ENCODE measurements around the gene SOSTDC1.
"Not testable (repeated sequence)": the region's sequence is repeated elsewhere in the genome, so short reads cannot be mapped to it uniquely, and the experiment has no call there.

The SOSTDC1 gene

DNA sequence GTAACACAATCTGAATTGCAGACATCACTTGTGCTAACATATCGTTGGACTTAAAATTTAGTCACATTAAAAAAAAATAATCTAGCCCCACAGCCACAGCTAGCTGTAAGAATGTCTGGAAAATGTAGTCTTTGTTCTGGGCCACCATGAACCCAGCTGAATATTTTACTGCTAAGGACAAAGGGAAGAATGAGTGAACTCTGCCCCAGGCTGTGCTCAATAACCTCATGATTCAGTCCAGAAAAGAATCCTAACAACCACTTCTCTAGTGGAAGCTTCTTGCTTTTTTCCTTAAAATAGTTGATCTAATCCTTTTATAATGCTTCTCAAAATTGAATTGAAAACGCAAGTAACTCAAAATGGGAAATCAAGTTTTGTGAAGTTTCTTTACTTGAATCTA is 25.6 kb upstream of the SOSTDC1 start:
- in situ Hi-C loops (cut with MboI; ENCODE audit: low sequenced_read_pairs): no loop called here
- Histone ChIP-seq H3K4me1 (peaks cover 39% of the 10 kb centered on the region), H3K9me3 (no peaks in the 10 kb centered on the region), H3K4me3 (no peak overlapping the region), H3K36me3 (replicated peaks) (no peaks in the 10 kb centered on the region), H3K27me3 (ENCODE audit: low read depth) (no peaks in the 10 kb centered on the region)
- DNase-seq (ENCODE audit: low spot score in 2 of 2): peak; percentile 68 to 93

DNA sequence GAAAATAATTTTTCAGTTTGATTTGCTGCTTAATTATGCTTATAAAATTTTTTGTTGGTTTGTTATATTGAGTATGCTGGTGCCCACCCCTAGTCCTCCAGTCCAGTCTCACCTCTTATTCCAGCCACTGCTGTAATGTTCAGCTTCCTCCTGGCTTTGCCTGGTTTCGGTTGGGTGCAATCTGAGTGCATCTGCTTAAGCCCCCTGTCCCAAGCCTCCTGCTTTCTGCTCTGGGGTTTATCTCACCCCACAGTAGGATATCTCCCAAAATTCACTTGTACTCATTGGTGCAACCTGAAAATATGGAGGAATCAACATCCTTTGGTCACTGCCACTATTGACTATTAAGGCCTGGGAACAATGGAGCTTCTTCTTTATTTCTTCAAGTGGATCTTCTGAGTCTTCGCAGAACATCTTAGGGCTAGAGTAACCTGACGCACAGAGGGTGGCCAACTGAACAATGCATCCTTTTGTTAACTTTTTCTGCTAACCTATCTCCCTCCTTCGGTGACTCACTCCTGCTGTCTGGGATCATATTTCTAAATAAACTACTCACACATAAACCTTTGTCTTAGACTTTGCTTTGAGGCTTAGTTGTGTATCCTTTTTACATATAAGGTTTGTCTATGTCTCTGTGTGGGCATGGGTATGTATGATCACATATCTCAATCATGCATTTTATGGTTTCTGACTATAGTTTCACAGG is 19.1 kb upstream of the SOSTDC1 start:
- DNase-seq (ENCODE audit: low spot score in 2 of 2): no peak
- Histone ChIP-seq H3K27me3 (ENCODE audit: low read depth) (no peaks in the 10 kb centered on the region), H3K4me3 (no peak overlapping the region), H3K36me3 (replicated peaks) (no peaks in the 10 kb centered on the region), H3K4me1 (peaks cover 6% of the 10 kb centered on the region), H3K9me3 (no peaks in the 10 kb centered on the region)
- in situ Hi-C loops (cut with MboI; ENCODE audit: low sequenced_read_pairs): no loop called here

DNA sequence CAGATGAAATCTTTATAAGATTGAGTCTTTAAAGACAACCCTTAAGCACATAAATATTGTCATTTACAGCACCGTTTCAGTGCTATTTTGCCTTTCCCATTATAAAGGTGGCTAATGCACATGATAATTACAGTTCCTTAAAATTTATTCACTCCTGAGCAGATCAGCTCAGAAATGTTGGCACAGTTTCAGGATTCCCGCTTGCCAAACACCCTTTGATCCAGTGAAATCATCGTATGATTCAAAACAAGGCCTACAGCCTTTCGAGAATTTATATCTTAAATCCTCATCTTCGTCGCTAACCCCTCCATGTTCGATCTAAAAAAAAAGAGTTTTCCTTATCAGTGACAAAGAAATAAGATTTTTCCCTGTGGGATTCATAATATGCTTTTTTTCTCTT is 14.1 kb upstream of the SOSTDC1 start:
- Histone ChIP-seq H3K4me1 (no peaks in the 10 kb centered on the region; the same call in none of the 2 replicates), H3K36me3 (replicated peaks) (no peaks in the 10 kb centered on the region), H3K27me3 (ENCODE audit: low read depth) (no peaks in the 10 kb centered on the region), H3K9me3 (no peaks in the 10 kb centered on the region), H3K4me3 (no peak overlapping the region)
- in situ Hi-C loops (cut with MboI; ENCODE audit: low sequenced_read_pairs): no loop called here
- DNase-seq (ENCODE audit: low spot score in 2 of 2): no peak

DNA sequence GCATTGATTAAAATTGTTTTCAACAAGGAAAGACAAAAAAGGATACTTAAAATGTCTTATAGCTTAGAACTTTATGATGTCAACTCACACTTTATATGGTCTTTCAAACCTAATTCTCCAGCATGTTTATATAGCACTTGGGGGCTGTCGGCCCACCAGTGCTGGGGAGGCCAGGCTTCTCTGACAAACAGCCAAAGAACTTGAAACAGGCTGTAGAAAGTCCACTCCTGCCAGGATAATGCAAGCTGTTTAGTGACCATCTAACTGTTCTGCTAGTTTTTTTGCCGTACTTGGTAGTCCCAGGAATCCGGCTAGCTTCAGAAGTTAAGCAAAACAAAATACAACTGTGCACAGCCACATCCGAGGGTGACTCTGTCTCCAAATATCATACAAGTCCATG is 13.6 kb upstream of the SOSTDC1 start:
- H3K4me3 ChIP-seq: no peak overlapping the region
- H3K9me3 ChIP-seq: no peaks in the 10 kb centered on the region
- no peaks in the 10 kb centered on the region; the same call in none of the 2 replicates for H3K4me1 ChIP-seq
- no peaks in the 10 kb centered on the region for H3K36me3 ChIP-seq (replicated peaks)
- no peaks in the 10 kb centered on the region for H3K27me3 ChIP-seq (ENCODE audit: low read depth)
- DNase-seq (ENCODE audit: low spot score in 2 of 2): no peak
- in situ Hi-C loops (cut with MboI; ENCODE audit: low sequenced_read_pairs): no loop called here

DNA sequence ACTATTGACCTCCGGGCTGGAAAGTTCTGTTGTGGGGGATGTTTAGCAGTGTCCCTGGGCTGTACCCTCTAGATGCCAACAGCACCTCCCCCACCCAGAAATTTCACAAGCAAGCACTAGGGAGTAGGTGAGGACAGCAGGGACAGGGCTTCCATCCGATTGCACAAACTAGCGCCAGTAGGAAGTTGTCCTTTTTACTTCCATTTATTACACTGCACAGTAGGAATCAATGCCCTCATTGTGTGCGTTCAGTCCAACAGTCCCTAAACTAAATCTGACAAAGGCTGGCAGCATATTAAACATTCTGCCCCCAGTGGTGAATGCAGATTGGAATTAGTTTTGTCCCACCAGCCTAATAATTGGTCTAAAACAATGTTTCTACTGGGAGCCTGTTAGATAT is 6.4 kb upstream of the SOSTDC1 start:
- DNase-seq (ENCODE audit: low spot score in 2 of 2): no peak
- Histone ChIP-seq H3K36me3 (replicated peaks) (no peaks in the 10 kb centered on the region), H3K4me3 (no peak overlapping the region), H3K4me1 (no peaks in the 10 kb centered on the region; the same call in 1 of the 2 replicates), H3K27me3 (ENCODE audit: low read depth) (no peaks in the 10 kb centered on the region), H3K9me3 (no peaks in the 10 kb centered on the region)
- in situ Hi-C loops (cut with MboI; ENCODE audit: low sequenced_read_pairs): no loop called here

GRCh38 chr7:16463949-16464715 is 1.4 kb downstream of the SOSTDC1 start:
- H3K4me3 ChIP-seq: no peak overlapping the region
- H3K9me3 ChIP-seq: no peaks in the 10 kb centered on the region
- no peaks in the 10 kb centered on the region for H3K27me3 ChIP-seq (ENCODE audit: low read depth)
- no peaks in the 10 kb centered on the region for H3K36me3 ChIP-seq (replicated peaks)
- H3K4me1 ChIP-seq: peaks cover 18% of the 10 kb centered on the region
- in situ Hi-C loops (cut with MboI; ENCODE audit: low sequenced_read_pairs): no loop called here
- no peak for DNase-seq (ENCODE audit: low spot score in 2 of 2)

DNA sequence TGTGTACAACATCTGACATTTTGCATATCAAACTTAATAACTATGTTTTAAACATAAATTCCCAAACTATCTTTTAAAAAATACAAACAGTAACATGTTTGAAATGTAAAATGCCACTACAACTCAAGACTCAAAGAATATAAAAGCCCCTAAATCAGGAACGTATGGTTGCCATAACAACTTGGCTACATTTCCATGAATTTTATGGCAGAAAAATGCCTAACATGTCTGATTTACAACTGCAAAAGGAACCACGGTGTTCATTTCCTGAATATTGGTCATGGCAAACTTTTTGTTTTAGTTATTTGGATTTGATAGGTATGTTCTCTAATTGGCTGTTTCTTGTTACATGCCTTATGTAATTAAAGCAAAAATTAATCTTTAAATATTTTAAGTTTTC is 2.0 kb downstream of the SOSTDC1 start:
- Histone ChIP-seq H3K4me3 (no peak overlapping the region), H3K9me3 (no peaks in the 10 kb centered on the region), H3K27me3 (ENCODE audit: low read depth) (no peaks in the 10 kb centered on the region), H3K4me1 (peaks cover 18% of the 10 kb centered on the region), H3K36me3 (replicated peaks) (no peaks in the 10 kb centered on the region)
- DNase-seq (ENCODE audit: low spot score in 2 of 2): no peak
- in situ Hi-C loops (cut with MboI; ENCODE audit: low sequenced_read_pairs): no loop called here

DNA sequence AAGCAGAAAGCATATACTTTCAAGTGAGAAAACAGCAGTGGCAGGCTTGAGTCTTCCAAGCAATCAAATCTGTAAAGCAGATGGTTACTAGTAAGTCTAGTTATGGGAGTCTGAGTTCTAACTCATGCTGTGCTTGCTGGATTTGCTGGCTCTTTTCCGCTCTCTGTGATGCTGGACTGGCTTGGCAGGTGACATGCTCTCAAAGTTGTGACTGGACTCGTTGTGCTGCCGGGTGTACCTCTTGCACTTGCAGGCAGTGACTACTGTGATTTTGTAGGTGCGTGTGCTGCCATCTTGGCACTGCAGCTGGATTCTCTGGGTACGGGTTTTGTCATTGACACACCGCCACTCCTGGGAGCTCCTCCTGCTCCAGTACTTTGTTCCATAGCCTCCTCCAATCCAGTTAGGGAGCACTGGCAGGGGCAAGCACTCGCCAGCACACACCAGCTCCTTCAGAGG is 3.1 kb downstream of the SOSTDC1 start:
- no peak overlapping the region for H3K4me3 ChIP-seq
- no peaks in the 10 kb centered on the region for H3K9me3 ChIP-seq
- H3K27me3 ChIP-seq (ENCODE audit: low read depth): no peaks in the 10 kb centered on the region
- DNase-seq (ENCODE audit: low spot score in 2 of 2): no peak
- in situ Hi-C loops (cut with MboI; ENCODE audit: low sequenced_read_pairs): no loop called here
- peaks cover 18% of the 10 kb centered on the region for H3K4me1 ChIP-seq
- H3K36me3 ChIP-seq (replicated peaks): no peaks in the 10 kb centered on the region

GRCh38 chr7:16460789-16461493 is 4.6 kb downstream of the SOSTDC1 start:
- peaks cover 14% of the 10 kb centered on the region for H3K4me1 ChIP-seq
- H3K4me3 ChIP-seq: no peak overlapping the region
- H3K36me3 ChIP-seq (replicated peaks): no peaks in the 10 kb centered on the region
- H3K27me3 ChIP-seq (ENCODE audit: low read depth): no peaks in the 10 kb centered on the region
- DNase-seq (ENCODE audit: low spot score in 2 of 2): no peak
- H3K9me3 ChIP-seq: no peaks in the 10 kb centered on the region
- in situ Hi-C loops (cut with MboI; ENCODE audit: low sequenced_read_pairs): no loop called here

GRCh38 chr7:16456303-16456702 is 9.2 kb downstream of the SOSTDC1 start:
- H3K27me3 ChIP-seq (ENCODE audit: low read depth); H3K4me3 ChIP-seq; in situ Hi-C loops (cut with MboI; ENCODE audit: low sequenced_read_pairs); DNase-seq (ENCODE audit: low spot score in 2 of 2); H3K36me3 ChIP-seq (replicated peaks); H3K4me1 ChIP-seq; H3K9me3 ChIP-seq: not testable (repeated sequence)

DNA sequence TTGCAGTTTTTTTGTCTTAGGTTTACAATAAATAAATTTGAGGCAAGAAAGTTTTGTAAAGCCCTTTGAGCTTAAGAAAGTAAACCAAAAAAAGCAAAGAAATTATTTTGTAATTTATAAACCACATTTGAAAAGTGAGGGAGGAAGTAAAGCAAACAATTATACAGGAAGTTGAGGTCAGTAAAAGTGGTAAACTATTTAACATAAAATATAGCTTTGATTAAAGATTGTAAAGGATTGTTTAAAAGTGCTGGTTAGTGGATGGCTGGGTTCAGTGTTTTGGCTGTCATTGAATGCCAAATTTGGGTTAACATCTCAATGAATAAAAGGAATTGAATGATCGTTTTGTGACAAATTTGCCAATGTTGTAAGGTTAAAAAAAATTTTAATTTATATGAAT is 9.9 kb downstream of the SOSTDC1 start:
- H3K4me1 ChIP-seq: no peaks in the 10 kb centered on the region
- H3K4me3 ChIP-seq: no peak overlapping the region
- no peaks in the 10 kb centered on the region for H3K9me3 ChIP-seq
- DNase-seq (ENCODE audit: low spot score in 2 of 2): no peak
- no peaks in the 10 kb centered on the region for H3K27me3 ChIP-seq (ENCODE audit: low read depth)
- in situ Hi-C loops (cut with MboI; ENCODE audit: low sequenced_read_pairs): no loop called here
- H3K36me3 ChIP-seq (replicated peaks): no peaks in the 10 kb centered on the region

GRCh38 chr7:16450366-16450765 is 15.2 kb downstream of the SOSTDC1 start:
- H3K4me3 ChIP-seq: no peak overlapping the region
- H3K36me3 ChIP-seq (replicated peaks): no peaks in the 10 kb centered on the region
- peaks cover 8% of the 10 kb centered on the region for H3K4me1 ChIP-seq
- no peaks in the 10 kb centered on the region for H3K27me3 ChIP-seq (ENCODE audit: low read depth)
- H3K9me3 ChIP-seq: no peaks in the 10 kb centered on the region
- in situ Hi-C loops (cut with MboI; ENCODE audit: low sequenced_read_pairs): no loop called here
- no peak for DNase-seq (ENCODE audit: low spot score in 2 of 2)

GRCh38 chr7:16447876-16448275 is 17.7 kb downstream of the SOSTDC1 start:
- in situ Hi-C loops (cut with MboI; ENCODE audit: low sequenced_read_pairs): loop anchor here (25.0 kb wide), 1 partner anchor 114 kb away; no protein-coding TSS in a partner anchor
- DNase-seq (ENCODE audit: low spot score in 2 of 2): no peak
- Histone ChIP-seq H3K9me3 (no peaks in the 10 kb centered on the region), H3K36me3 (replicated peaks) (no peaks in the 10 kb centered on the region), H3K4me3 (no peak overlapping the region), H3K4me1 (peaks cover 8% of the 10 kb centered on the region), H3K27me3 (ENCODE audit: low read depth) (no peaks in the 10 kb centered on the region)

- no peaks in the 10 kb centered on the region for H3K9me3 ChIP-seq
- no peaks in the 10 kb centered on the region for H3K36me3 ChIP-seq (replicated peaks)
- H3K27me3 ChIP-seq (ENCODE audit: low read depth): no peaks in the 10 kb centered on the region
- no peak overlapping the region for H3K4me3 ChIP-seq
- H3K4me1 ChIP-seq: peaks cover 8% of the 10 kb centered on the region
- in situ Hi-C loops (cut with MboI; ENCODE audit: low sequenced_read_pairs): loop anchor here (25.0 kb wide), 1 partner anchor 116 kb away; no protein-coding TSS in a partner anchor
- DNase-seq (ENCODE audit: low spot score in 2 of 2): peak in 1 of 2 experiments; percentile 12
Measured at GRCh38 chr7:16446508-16446907, 19.0 kb downstream of the SOSTDC1 start.

All from HAP-1 (cell line).